Caco-2 (cell line): Measurements from ENCODE around the gene DENND1B. TPM values are rescaled to one million over a fixed set of nuclear protein-coding genes. Genes with fewer than 3 reads are reported as not detected.

Source experiments
- BruUV-seq: library from RNA; stranded (reverse); fragments of 400-500 nt; replicated peaks from 2 replicates; lab custom pipeline; 2021; lab: Mats Ljungman, UMichigan
- CTCF ChIA-PET: fragments of 300-600 bp; sonication (Branson Sonifier 250); formaldehyde crosslinking; loops from one replicate; lab custom pipeline; 2022; ENCODE audit warnings: antibody characterized with exemption; lab: Charles Lee
- POLR2A ChIA-PET: fragments of 300-600 bp; sonication (Branson Sonifier 250); formaldehyde crosslinking; loops from one replicate; lab custom pipeline; 2022; ENCODE audit warnings: antibody characterized with exemption; lab: Charles Lee
- DNase-seq, 2 experiments: peaks; one replicate each; pipeline versions ENCODE4 v3.0.0 to v3.0.0-alpha.2; 2020 to 2022
- H3K27me3 ChIP-seq: replicated peaks from 2 replicates; pipeline ENCODE4 v1.6.0; 2011; ENCODE audit warnings: low read length; ENCODE audit not compliant: control insufficient read depth, insufficient read depth
- H3K36me3 ChIP-seq: 2 replicates; pipeline ENCODE4 v1.5.1; 2011; ENCODE audit warnings: low read length; ENCODE audit not compliant: control insufficient read depth, insufficient read depth
- H3K4me1 ChIP-seq: fragments of 250-450 bp; sonication (Bioruptor Pico); 2 replicates; pipeline ENCODE4 v1.5.1; 2020; ENCODE audit warnings: mild to moderate bottlenecking
- H3K4me3 ChIP-seq: 2 replicates; pipeline ENCODE4 v1.5.1; 2011; ENCODE audit warnings: low read depth, mild to moderate bottlenecking, control low read depth, low read length
- H3K9me3 ChIP-seq: fragments of 250-450 bp; sonication (Bioruptor Pico); 2 replicates; pipeline ENCODE4 v1.5.1; 2020; ENCODE audit warnings: mild to moderate bottlenecking, moderate library complexity
- H3K27ac Mint-ChIP-seq: one replicate; pipeline ENCODE4 v1.8.0; 2022; ENCODE audit warnings: mixed read lengths; ENCODE audit not compliant: unreplicated experiment
- H3K27me3 Mint-ChIP-seq: one replicate; pipeline ENCODE4 v1.8.0; 2022; ENCODE audit warnings: mixed read lengths; ENCODE audit not compliant: insufficient read depth, unreplicated experiment
- H3K36me3 Mint-ChIP-seq: one replicate; pipeline ENCODE4 v1.8.0; 2022; ENCODE audit warnings: mild to moderate bottlenecking, mixed read lengths; ENCODE audit not compliant: insufficient read depth, unreplicated experiment
- H3K4me1 Mint-ChIP-seq: one replicate; pipeline ENCODE4 v1.8.0; 2022; ENCODE audit warnings: low read depth, mixed read lengths; ENCODE audit not compliant: unreplicated experiment
- H3K4me3 Mint-ChIP-seq: one replicate; pipeline ENCODE4 v1.8.0; 2022; ENCODE audit warnings: mild to moderate bottlenecking, moderate library complexity, mixed read lengths; ENCODE audit not compliant: unreplicated experiment
- H3K9me3 Mint-ChIP-seq: one replicate; pipeline ENCODE4 v1.8.0; 2022; ENCODE audit warnings: mixed read lengths; ENCODE audit not compliant: unreplicated experiment
- CTCF ChIP-seq, 2 experiments: fragments of 200-600 bp in 1 of 2; IDR thresholded peaks; 1 replicate in 1 of 2; 2 replicates in 1 of 2; pipeline versions ENCODE4 v1.5.1 to v1.8.0; 2011 to 2022; ENCODE audit warnings: antibody characterized with exemption in 1 of 2, control low read depth in 1 of 2, inconsistent platforms in 1 of 2, low read depth in 1 of 2, low read length in 1 of 2, mild to moderate bottlenecking in 1 of 2, moderate library complexity in 1 of 2; ENCODE audit not compliant: insufficient read depth in 1 of 2, severe bottlenecking in 1 of 2, unreplicated experiment in 1 of 2
- intact Hi-C: fragments of 100-400 bp; cut with micrococcal nuclease; formaldehyde crosslinking; loops from one replicate; pipeline ENCODE4 v1.10.0; 2022; ENCODE audit not compliant: unreplicated experiment
- total RNA-seq: library from RNA; stranded (reverse); gene quantifications from 2 replicates; pipeline ENCODE4 v1.2.3, GENCODE V29; 2022

DENND1B gene
- total RNA-seq, 1 experiment from 2014 or later: 9.6 TPM

- POLR2A ChIA-PET: no interaction called here
- Mint-ChIP-seq H3K36me3 (no peaks in the 10 kb centered on the region), H3K27me3 (peaks cover 6% of the 10 kb centered on the region), H3K4me3 (no peak overlapping the region), H3K27ac (no peak overlapping the region), H3K9me3 (no peaks in the 10 kb centered on the region), H3K4me1 (peaks cover 4% of the 10 kb centered on the region)
- no peaks in the 10 kb centered on the region for H3K4me1 ChIP-seq
- no peaks in the 10 kb centered on the region for H3K36me3 ChIP-seq
- no peak for TF ChIP-seq CTCF (IDR thresholded peaks at IDR 0.05; ENCODE audit: insufficient read depth in 1 of 2, low read depth in 1 of 2, low read length in 1 of 2, severe bottlenecking in 1 of 2, unreplicated experiment in 1 of 2)
- intact Hi-C loops: no loop called here
- H3K27me3 ChIP-seq: no peaks in the 10 kb centered on the region
- no TSS peak for BruUV-seq
- no peak overlapping the region for H3K4me3 ChIP-seq
- CTCF ChIA-PET: no interaction called here
- DNase-seq: no peak
- no peaks in the 10 kb centered on the region for H3K9me3 ChIP-seq
These were observed 304.9 kb downstream of the DENND1B start for GRCh38 chr1:197470330-197470729.

GRCh38 chr1:197469620-197470210, 305.6 kb downstream of the DENND1B start:
- TF ChIP-seq CTCF (IDR thresholded peaks at IDR 0.05; ENCODE audit: insufficient read depth in 1 of 2, low read depth in 1 of 2, low read length in 1 of 2, severe bottlenecking in 1 of 2, unreplicated experiment in 1 of 2): no peak
- no TSS peak for BruUV-seq
- H3K27me3 ChIP-seq: no peaks in the 10 kb centered on the region
- no peak overlapping the region for H3K4me3 Mint-ChIP-seq
- peaks cover 6% of the 10 kb centered on the region for H3K27me3 Mint-ChIP-seq
- H3K4me3 ChIP-seq: no peak overlapping the region
- no peaks in the 10 kb centered on the region for H3K9me3 ChIP-seq
- no peaks in the 10 kb centered on the region for H3K36me3 ChIP-seq
- ChIA-PET CTCF (no interaction called here), POLR2A (no interaction called here)
- H3K9me3 Mint-ChIP-seq: no peaks in the 10 kb centered on the region
- H3K4me1 Mint-ChIP-seq: no peaks in the 10 kb centered on the region
- intact Hi-C loops: no loop called here
- H3K27ac Mint-ChIP-seq: no peak overlapping the region
- H3K36me3 Mint-ChIP-seq: no peaks in the 10 kb centered on the region
- H3K4me1 ChIP-seq: no peaks in the 10 kb centered on the region
- DNase-seq: no peak

DNA sequence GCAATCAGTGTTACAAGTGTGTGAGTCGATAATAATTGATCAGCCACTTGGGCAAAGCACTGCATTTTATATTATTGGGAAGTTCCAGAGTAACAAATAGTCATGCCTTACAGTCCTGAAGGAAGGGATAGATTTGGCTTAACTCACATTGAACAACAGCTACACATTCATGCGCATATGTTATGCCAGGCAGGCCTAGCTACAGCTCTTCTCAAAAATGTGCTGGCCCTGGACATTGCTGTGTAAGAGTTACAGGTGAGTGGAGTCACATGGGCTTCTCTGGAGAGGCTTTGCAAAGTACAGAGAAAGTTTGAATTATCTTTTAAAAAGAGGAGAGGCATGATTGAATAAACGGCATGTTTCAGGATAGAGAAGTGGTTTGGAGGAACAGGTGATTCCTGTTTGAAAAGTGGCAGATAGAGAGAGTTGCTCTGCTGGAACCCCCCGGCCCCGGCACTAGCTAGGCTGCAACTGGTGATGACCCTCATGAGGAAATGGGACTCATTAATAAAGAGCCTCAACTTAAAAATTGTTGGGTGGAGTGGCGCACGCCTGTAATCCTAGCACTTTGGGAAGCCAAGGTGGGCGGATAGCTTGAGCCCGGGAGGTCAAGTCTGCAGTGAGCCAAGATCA, 306.6 kb downstream of the DENND1B start:
- POLR2A ChIA-PET: no interaction called here
- no peaks in the 10 kb centered on the region for H3K9me3 Mint-ChIP-seq
- no TSS peak for BruUV-seq
- no peak overlapping the region for H3K27ac Mint-ChIP-seq
- no peaks in the 10 kb centered on the region for H3K36me3 ChIP-seq
- peaks cover 6% of the 10 kb centered on the region for H3K27me3 Mint-ChIP-seq
- H3K27me3 ChIP-seq: no peaks in the 10 kb centered on the region
- no peaks in the 10 kb centered on the region for H3K4me1 Mint-ChIP-seq
- CTCF ChIA-PET: no interaction called here
- no peak overlapping the region for H3K4me3 Mint-ChIP-seq
- no peak for TF ChIP-seq CTCF (IDR thresholded peaks at IDR 0.05; ENCODE audit: insufficient read depth in 1 of 2, low read depth in 1 of 2, low read length in 1 of 2, severe bottlenecking in 1 of 2, unreplicated experiment in 1 of 2)
- no peaks in the 10 kb centered on the region for H3K9me3 ChIP-seq
- no peak overlapping the region for H3K4me3 ChIP-seq
- no peak for DNase-seq
- H3K36me3 Mint-ChIP-seq: no peaks in the 10 kb centered on the region
- no peaks in the 10 kb centered on the region for H3K4me1 ChIP-seq
- intact Hi-C loops: no loop called here
